ENCODE measurements around the gene MFSD6.

MFSD6 gene

DNA sequence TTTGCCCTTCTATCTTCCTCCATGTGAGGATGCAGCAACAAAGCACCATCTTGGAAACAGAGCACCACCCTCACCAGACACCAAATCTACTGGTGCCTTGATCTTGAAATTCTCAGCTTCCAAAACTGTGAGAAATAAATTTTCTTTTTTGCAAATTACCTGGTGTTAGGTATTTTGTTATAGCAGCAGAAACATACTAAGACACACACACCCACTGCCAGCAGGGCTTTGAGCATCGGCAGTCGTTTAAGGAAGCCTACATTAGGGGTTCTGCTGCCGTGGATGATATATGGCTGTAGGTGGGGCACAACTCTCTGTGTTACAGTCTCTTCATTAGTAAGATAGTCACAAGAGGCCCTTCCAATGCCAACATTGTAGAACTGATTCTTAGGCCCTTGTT is 20.7 kb upstream of the MFSD6 start:
- Histone ChIP-seq H3K9ac (ENCODE audit: insufficient read length) (no peak overlapping the region), H3K4me3 (no peak overlapping the region), H3K9me3 (ENCODE audit: low read depth, low read length) (no peaks in the 10 kb centered on the region), H3K36me3 (ENCODE audit: insufficient read depth, low read length) (no peaks in the 10 kb centered on the region), H3K27ac (no peak overlapping the region)
- no peak for DNase-seq (ENCODE audit: low read depth, low spot score)
- TF ChIP-seq FOXP2 (optimal IDR thresholded peaks at IDR 0.05; ENCODE audit: control extremely low read depth, extremely low read length, insufficient read depth): no peak
- no peak for TF ChIP-seq POLR2AphosphoS5 (IDR thresholded peaks at IDR 0.05; ENCODE audit: borderline replicate concordance, low read depth, low read length)
- TF ChIP-seq EZH2 (IDR thresholded peaks at IDR 0.05): no peak

GRCh38 chr2:190396271-190396670 is 11.9 kb upstream of the MFSD6 start:
- TF ChIP-seq POLR2AphosphoS5 (IDR thresholded peaks at IDR 0.05; ENCODE audit: borderline replicate concordance, low read depth, low read length): no peak
- no peak for TF ChIP-seq FOXP2 (optimal IDR thresholded peaks at IDR 0.05; ENCODE audit: control extremely low read depth, extremely low read length, insufficient read depth)
- no peak for TF ChIP-seq EZH2 (IDR thresholded peaks at IDR 0.05)
- Histone ChIP-seq H3K4me3 (no peak overlapping the region), H3K27ac (no peak overlapping the region), H3K36me3 (ENCODE audit: insufficient read depth, low read length) (no peaks in the 10 kb centered on the region), H3K9me3 (ENCODE audit: low read depth, low read length) (no peaks in the 10 kb centered on the region), H3K9ac (ENCODE audit: insufficient read length) (no peak overlapping the region)
- no peak for DNase-seq (ENCODE audit: low read depth, low spot score)

GRCh38 chr2:190402986-190403603 is 5.1 kb upstream of the MFSD6 start:
- no peak for DNase-seq (ENCODE audit: low read depth, low spot score)
- Histone ChIP-seq H3K4me3 (no peak overlapping the region), H3K36me3 (ENCODE audit: insufficient read depth, low read length) (no peaks in the 10 kb centered on the region), H3K9me3 (ENCODE audit: low read depth, low read length) (no peaks in the 10 kb centered on the region), H3K9ac (ENCODE audit: insufficient read length) (no peak overlapping the region), H3K27ac (no peak overlapping the region)
- TF ChIP-seq POLR2AphosphoS5 (IDR thresholded peaks at IDR 0.05; ENCODE audit: borderline replicate concordance, low read depth, low read length): no peak
- TF ChIP-seq FOXP2 (optimal IDR thresholded peaks at IDR 0.05; ENCODE audit: control extremely low read depth, extremely low read length, insufficient read depth): no peak
- no peak for TF ChIP-seq EZH2 (IDR thresholded peaks at IDR 0.05)

GRCh38 chr2:190404487-190404886 is 3.7 kb upstream of the MFSD6 start:
- H3K27ac ChIP-seq: no peak overlapping the region
- DNase-seq (ENCODE audit: low read depth, low spot score): no peak

DNA sequence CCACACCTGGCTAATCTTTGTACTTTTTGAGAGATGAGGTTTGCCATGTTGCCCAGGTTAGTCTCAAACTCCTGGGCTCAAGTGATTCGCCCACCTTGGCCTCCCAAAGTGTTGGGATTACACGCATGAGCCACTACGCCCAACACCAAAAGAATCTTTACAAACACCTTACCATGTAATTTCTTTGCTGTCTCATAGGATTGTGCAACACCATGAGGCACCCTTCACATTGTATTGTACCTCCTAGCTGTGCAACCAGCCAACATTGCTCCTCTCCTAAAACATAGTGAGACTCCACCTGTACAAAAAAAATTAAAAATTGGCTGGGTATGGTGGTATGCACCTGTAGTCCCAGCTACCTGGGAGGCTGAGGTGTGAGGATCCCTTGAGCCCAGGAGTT is 3.1 kb upstream of the MFSD6 start:
- TF ChIP-seq FOXP2 (optimal IDR thresholded peaks at IDR 0.05; ENCODE audit: control extremely low read depth, extremely low read length, insufficient read depth) (no peak), EZH2 (IDR thresholded peaks at IDR 0.05) (no peak), POLR2AphosphoS5 (IDR thresholded peaks at IDR 0.05; ENCODE audit: borderline replicate concordance, low read depth, low read length) (no peak)

More at GRCh38 chr2:190404487-190404886, 3.7 kb upstream of the MFSD6 start:
- Histone ChIP-seq H3K4me3 (no peak overlapping the region), H3K9ac (ENCODE audit: insufficient read length) (no peak overlapping the region), H3K36me3 (ENCODE audit: insufficient read depth, low read length) (no peaks in the 10 kb centered on the region), H3K9me3 (ENCODE audit: low read depth, low read length) (no peaks in the 10 kb centered on the region)
- TF ChIP-seq FOXP2 (optimal IDR thresholded peaks at IDR 0.05; ENCODE audit: control extremely low read depth, extremely low read length, insufficient read depth) (no peak), EZH2 (IDR thresholded peaks at IDR 0.05) (no peak), POLR2AphosphoS5 (IDR thresholded peaks at IDR 0.05; ENCODE audit: borderline replicate concordance, low read depth, low read length) (no peak)

GRCh38 chr2:190405995-190406394 is 2.2 kb upstream of the MFSD6 start:
- no peaks in the 10 kb centered on the region for H3K9me3 ChIP-seq (ENCODE audit: low read depth, low read length)
- H3K4me3 ChIP-seq: no peak overlapping the region
- DNase-seq (ENCODE audit: low read depth, low spot score): no peak
- H3K9ac ChIP-seq (ENCODE audit: insufficient read length): no peak overlapping the region
- no peaks in the 10 kb centered on the region for H3K36me3 ChIP-seq (ENCODE audit: insufficient read depth, low read length)
- H3K27ac ChIP-seq: no peak overlapping the region
- TF ChIP-seq POLR2AphosphoS5 (IDR thresholded peaks at IDR 0.05; ENCODE audit: borderline replicate concordance, low read depth, low read length) (no peak), FOXP2 (optimal IDR thresholded peaks at IDR 0.05; ENCODE audit: control extremely low read depth, extremely low read length, insufficient read depth) (no peak), EZH2 (IDR thresholded peaks at IDR 0.05) (no peak)

More for the DNA sequence above, 3.1 kb upstream of the MFSD6 start:
- no peaks in the 10 kb centered on the region for H3K36me3 ChIP-seq (ENCODE audit: insufficient read depth, low read length)
- H3K4me3 ChIP-seq: no peak overlapping the region
- DNase-seq (ENCODE audit: low read depth, low spot score): no peak
- no peaks in the 10 kb centered on the region for H3K9me3 ChIP-seq (ENCODE audit: low read depth, low read length)
- H3K9ac ChIP-seq (ENCODE audit: insufficient read length): no peak overlapping the region
- no peak overlapping the region for H3K27ac ChIP-seq

DNA sequence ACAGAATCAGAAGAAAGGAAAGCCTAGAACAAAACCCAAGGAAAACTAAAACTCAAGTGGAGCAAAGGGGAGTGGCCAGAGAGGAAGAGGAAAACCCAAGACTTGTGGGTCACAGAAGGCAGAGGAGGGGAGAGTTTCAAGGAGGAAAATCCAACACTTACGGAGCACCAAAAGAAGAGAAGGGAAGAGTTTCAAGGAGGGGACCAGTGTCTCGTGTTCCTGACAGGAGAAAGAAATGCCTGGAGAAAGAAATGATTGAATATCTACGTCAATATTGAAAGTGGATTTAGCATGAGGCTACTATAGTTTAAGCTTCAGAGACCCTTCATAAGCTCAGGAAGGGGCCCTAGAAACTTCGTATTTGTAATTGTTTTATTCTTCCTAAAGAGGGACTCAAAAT is 1.4 kb upstream of the MFSD6 start:
- Histone ChIP-seq H3K9me3 (ENCODE audit: low read depth, low read length) (no peaks in the 10 kb centered on the region), H3K4me3 (peak overlapping the region; percentile 82; the same call in 1 of the 2 replicates), H3K27ac (no peak overlapping the region), H3K9ac (ENCODE audit: insufficient read length) (no peak overlapping the region), H3K36me3 (ENCODE audit: insufficient read depth, low read length) (no peaks in the 10 kb centered on the region)
- DNase-seq (ENCODE audit: low read depth, low spot score): no peak
- TF ChIP-seq FOXP2 (optimal IDR thresholded peaks at IDR 0.05; ENCODE audit: control extremely low read depth, extremely low read length, insufficient read depth): no peak
- TF ChIP-seq POLR2AphosphoS5 (IDR thresholded peaks at IDR 0.05; ENCODE audit: borderline replicate concordance, low read depth, low read length): no peak
- TF ChIP-seq EZH2 (IDR thresholded peaks at IDR 0.05): no peak

GRCh38 chr2:190407246-190407661 is 901 bp upstream of the MFSD6 start:
- peak overlapping the region; percentile 82 for H3K4me3 ChIP-seq
- DNase-seq (ENCODE audit: low read depth, low spot score): no peak

More at GRCh38 chr2:190407246-190407661, 901 bp upstream of the MFSD6 start:
- no peaks in the 10 kb centered on the region for H3K9me3 ChIP-seq (ENCODE audit: low read depth, low read length)
- H3K9ac ChIP-seq (ENCODE audit: insufficient read length): no peak overlapping the region
- H3K36me3 ChIP-seq (ENCODE audit: insufficient read depth, low read length): no peaks in the 10 kb centered on the region
- TF ChIP-seq POLR2AphosphoS5 (IDR thresholded peaks at IDR 0.05; ENCODE audit: borderline replicate concordance, low read depth, low read length) (no peak), EZH2 (IDR thresholded peaks at IDR 0.05) (no peak), FOXP2 (optimal IDR thresholded peaks at IDR 0.05; ENCODE audit: control extremely low read depth, extremely low read length, insufficient read depth) (no peak)
- no peak overlapping the region for H3K27ac ChIP-seq
